ENCODE data around the gene WDFY1. TPM values are rescaled to one million over a fixed set of nuclear protein-coding genes. Genes with fewer than 3 reads are reported as not detected.

Gene WDFY1
- total RNA-seq, 1 experiment from 2014 or later = 44.7 TPM

DNA sequence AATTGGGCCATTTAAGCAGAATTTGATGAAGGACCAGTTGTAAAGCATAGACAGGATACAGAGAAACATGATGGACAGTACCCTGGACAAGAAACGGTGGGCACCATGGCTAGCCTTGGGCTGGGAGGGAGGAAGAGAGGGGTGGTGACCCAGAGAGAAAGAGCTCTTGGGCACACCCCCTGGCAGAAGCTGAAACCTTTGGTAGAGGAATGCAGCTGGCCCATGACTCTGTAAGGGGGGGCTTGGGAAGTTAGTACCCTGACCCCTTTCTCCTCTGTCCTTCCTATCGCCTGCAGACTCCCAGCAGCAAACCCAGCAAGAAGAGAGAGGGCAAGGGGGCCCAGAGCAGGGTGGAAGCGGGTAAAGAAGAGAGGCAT lies 44.7 kb upstream of the WDFY1 start:
- ChIA-PET POLR2A (no interaction called here), RAD21 (ENCODE audit: low non-redundant PET in 1 of 2, low total read pairs in 2 of 2, uncharacterized antibody in 2 of 2, unreplicated experiment in 2 of 2) (interaction anchor here (1.4 to 1.9 kb wide), 2 partner anchors 295 kb away, joined by 4 to 6 read pairs; no protein-coding TSS in a partner anchor)

More for the DNA sequence above, 44.7 kb upstream of the WDFY1 start:
- Histone ChIP-seq H3K4me2 (ENCODE audit: low read length) (no peak overlapping the region), H3K9me2 (ENCODE audit: insufficient read depth) (no peaks in the 10 kb centered on the region), H2AFZ (ENCODE audit: low read depth, low read length, poor library complexity, severe bottlenecking) (no peak overlapping the region), H3K27ac (ENCODE audit: low read depth, low read length) (no peak overlapping the region), H3K27me3 (ENCODE audit: insufficient read depth, low read length) (no peaks in the 10 kb centered on the region), H3K4me3 (replicated peaks in 1 of 2; ENCODE audit: low read depth in 1 of 2, low read length in 2 of 2) (no peak overlapping the region), H3K79me2 (ENCODE audit: insufficient read depth, low read length) (no peaks in the 10 kb centered on the region), H3K9ac (ENCODE audit: low read length) (no peak overlapping the region), H3K9me3 (ENCODE audit: control insufficient read depth in 1 of 2, insufficient read depth in 1 of 2, low read depth in 1 of 2, low read length in 2 of 2) (no peaks in the 10 kb centered on the region), H4K20me1 (ENCODE audit: insufficient read depth) (no peaks in the 10 kb centered on the region), H3K36me3 (ENCODE audit: control insufficient read depth in 1 of 2, insufficient read depth in 2 of 2, low read length in 2 of 2) (no peaks in the 10 kb centered on the region; a peak in 1 of 4 replicates), H3K4me1 (ENCODE audit: control insufficient read depth in 1 of 2, insufficient read depth in 2 of 2, low read length in 2 of 2) (peaks cover 0 to 9% of the 10 kb centered on the region in 2 experiments; a peak in 2 of 4 replicates)
- intact Hi-C loops (cut with micrococcal nuclease) = loop anchor here (1.0 to 10.0 kb wide), 2 partner anchors 155 to 294 kb away; no protein-coding TSS in a partner anchor
- BruUV-seq (replicated peaks) = no TSS peak
- TF ChIP-seq YY1 (IDR thresholded peaks at IDR 0.05; ENCODE audit: extremely low read depth, insufficient replicate concordance, low read depth, low read length) (no peak), ELF1 (IDR thresholded peaks at IDR 0.05; ENCODE audit: borderline replicate concordance, low read depth) (no peak), EGR1 (IDR thresholded peaks at IDR 0.05; ENCODE audit: low read depth) (no peak), RAD21 (IDR thresholded peaks at IDR 0.05; ENCODE audit: low read depth) (no peak), EZH2phosphoT487 (IDR thresholded peaks at IDR 0.05; ENCODE audit: borderline replicate concordance) (no peak), ZNF274 (IDR thresholded peaks at IDR 0.05; ENCODE audit: low read depth, low read length) (no peak), REST (IDR thresholded peaks at IDR 0.05; ENCODE audit: low read depth) (no peak), CBX3 (IDR thresholded peaks at IDR 0.05; ENCODE audit: low read depth) (no peak), FOSL1 (IDR thresholded peaks at IDR 0.05; ENCODE audit: low read depth) (no peak), SRF (IDR thresholded peaks at IDR 0.05; ENCODE audit: low read depth) (no peak), POLR2A (IDR thresholded peaks at IDR 0.05; ENCODE audit: borderline replicate concordance, extremely low read depth, insufficient read depth, insufficient read length) (no peak), ZFX (IDR thresholded peaks at IDR 0.05) (no peak), EZH2 (IDR thresholded peaks at IDR 0.05) (no peak)
- TF ChIP-seq, protein P1, sequence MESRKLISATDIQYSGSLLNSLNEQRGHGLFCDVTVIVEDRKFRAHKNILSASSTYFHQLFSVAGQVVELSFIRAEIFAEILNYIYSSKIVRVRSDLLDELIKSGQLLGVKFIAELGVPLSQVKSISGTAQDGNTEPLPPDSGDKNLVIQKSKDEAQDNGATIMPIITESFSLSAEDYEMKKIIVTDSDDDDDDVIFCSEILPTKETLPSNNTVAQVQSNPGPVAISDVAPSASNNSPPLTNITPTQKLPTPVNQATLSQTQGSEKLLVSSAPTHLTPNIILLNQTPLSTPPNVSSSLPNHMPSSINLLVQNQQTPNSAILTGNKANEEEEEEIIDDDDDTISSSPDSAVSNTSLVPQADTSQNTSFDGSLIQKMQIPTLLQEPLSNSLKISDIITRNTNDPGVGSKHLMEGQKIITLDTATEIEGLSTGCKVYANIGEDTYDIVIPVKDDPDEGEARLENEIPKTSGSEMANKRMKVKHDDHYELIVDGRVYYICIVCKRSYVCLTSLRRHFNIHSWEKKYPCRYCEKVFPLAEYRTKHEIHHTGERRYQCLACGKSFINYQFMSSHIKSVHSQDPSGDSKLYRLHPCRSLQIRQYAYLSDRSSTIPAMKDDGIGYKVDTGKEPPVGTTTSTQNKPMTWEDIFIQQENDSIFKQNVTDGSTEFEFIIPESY (IDR thresholded peaks at IDR 0.05; ENCODE audit: extremely low read depth, insufficient replicate concordance, low read length) = no peak
- peak; percentile 53 for ATAC-seq
- no peak for DNase-seq (ENCODE audit: low read depth, low spot score)
- CTCF ChIA-PET = interaction anchor here (1.0 to 2.1 kb wide), 3 partner anchors 20 to 298 kb away, joined by 5 to 7 read pairs (median 5); no protein-coding TSS in a partner anchor

Measured in HCT116 (cell line).